Measurements from ENCODE around the gene FRS2.

DNA sequence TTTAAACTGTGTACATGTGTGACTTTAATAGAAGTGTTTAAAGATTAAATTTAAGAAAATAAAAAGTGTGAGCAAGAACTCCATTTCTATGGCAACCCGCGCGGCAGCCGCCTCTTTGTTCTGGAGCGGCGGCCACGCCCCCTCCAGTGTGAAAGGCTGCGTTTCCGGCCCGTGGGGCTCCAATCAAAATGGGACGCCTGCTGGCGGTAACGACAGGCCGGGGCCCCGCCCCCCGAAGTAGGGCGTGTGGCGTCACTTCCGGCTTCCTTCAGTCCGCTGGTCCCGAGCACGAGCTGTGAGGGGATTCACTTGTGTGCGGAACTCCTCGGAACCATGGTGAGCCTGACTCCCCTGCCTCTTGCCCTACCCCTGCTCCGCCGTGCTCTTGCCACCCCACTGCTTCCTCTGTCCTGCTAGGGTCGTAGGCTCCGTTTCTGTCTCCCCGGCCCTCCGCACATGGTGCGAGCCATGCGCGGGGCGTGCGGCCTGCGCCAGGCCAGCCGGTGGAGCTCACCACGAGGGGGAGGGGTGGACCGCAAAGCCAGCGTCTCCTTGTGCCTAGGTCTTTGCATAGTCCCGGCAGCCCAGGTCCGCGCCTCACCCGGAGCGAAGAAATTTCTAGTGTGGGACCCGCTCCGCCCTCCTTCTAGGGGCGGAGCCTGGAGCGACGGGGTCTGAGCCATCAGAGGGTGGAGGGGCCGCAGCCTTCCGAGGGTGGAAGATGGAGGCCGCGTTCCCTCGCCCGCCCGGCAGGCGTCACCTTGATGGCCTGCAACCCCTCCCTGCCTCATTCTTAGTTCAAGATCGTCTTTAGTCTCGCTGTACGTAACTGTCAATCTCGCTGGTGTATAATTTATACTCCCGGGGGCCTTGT is 115.2 kb downstream of the FRS2 start, which contains the start of gene CCT2:
- no peak for TF ChIP-seq ZSCAN29 (IDR thresholded peaks at IDR 0.05)
- no peak for TF ChIP-seq ZBTB33 (IDR thresholded peaks at IDR 0.05)
- TF ChIP-seq SMC3 (IDR thresholded peaks at IDR 0.05; ENCODE audit: borderline replicate concordance, low read length) = no peak
- peak; percentile 95 for TF ChIP-seq TAF1 (IDR thresholded peaks at IDR 0.05; ENCODE audit: borderline replicate concordance, low read depth, low read length)
- TF ChIP-seq NFXL1 (IDR thresholded peaks at IDR 0.05; ENCODE audit: borderline replicate concordance) = no peak
- TF ChIP-seq EP300 (IDR thresholded peaks at IDR 0.05; ENCODE audit: borderline replicate concordance in 1 of 2, control insufficient read depth in 1 of 2, low read depth in 2 of 2, low read length in 2 of 2) = no peak
- peak in 2 of 3 experiments; percentile 15 to 38; a peak in 1 of 6 replicates for TF ChIP-seq CTCF (IDR thresholded peaks at IDR 0.05 in 2 of 3, conservative IDR thresholded peaks at IDR 0.05 in 1 of 3; ENCODE audit: control insufficient read depth in 2 of 3, extremely low read depth in 1 of 3, insufficient read depth in 1 of 3, low read depth in 3 of 3, low read length in 3 of 3)
- no peak for TF ChIP-seq RAD51 (IDR thresholded peaks at IDR 0.05)

Measured in GM12878 (cell line).